ENCODE results near the gene AMFR. TPM values are rescaled to one million over a fixed set of nuclear protein-coding genes. Genes with fewer than 3 reads are reported as not detected.
"Not testable (repeated sequence)": the region's sequence is repeated elsewhere in the genome, so short reads cannot be mapped to it uniquely, and the experiment has no call there.

Gene AMFR
- polyA plus RNA-seq, 5 donors, result 56.7 to 70.6 (median 59.3) TPM

GRCh38 chr16:56399486-56399885, 25.9 kb downstream of the AMFR start:
- no peak for DNase-seq

DNA sequence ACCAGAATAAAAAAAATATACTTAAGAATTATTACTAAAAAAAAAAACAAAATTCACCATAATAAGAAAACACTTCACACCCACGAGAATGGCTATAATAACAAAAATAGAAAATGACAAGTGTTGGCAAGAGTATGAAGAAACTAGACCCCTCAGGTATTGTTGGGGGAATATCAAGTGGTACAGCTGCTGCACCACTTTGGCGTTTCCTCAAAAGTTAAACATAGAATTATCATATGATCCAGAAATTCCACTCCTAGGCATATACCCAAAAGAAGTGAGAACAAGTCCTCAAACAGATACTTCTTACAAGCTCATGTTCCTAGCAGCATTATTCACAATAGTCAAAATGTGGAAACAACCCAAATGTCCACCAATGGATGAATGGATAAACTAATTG, 26.3 kb downstream of the AMFR start:
- DNase-seq, result no peak

GRCh38 chr16:56396724-56397123, 28.6 kb downstream of the AMFR start:
- DNase-seq, result not testable (repeated sequence)

- DNase-seq, result no peak
Measured at GRCh38 chr16:56389554-56389953, 35.8 kb downstream of the AMFR start.

DNA sequence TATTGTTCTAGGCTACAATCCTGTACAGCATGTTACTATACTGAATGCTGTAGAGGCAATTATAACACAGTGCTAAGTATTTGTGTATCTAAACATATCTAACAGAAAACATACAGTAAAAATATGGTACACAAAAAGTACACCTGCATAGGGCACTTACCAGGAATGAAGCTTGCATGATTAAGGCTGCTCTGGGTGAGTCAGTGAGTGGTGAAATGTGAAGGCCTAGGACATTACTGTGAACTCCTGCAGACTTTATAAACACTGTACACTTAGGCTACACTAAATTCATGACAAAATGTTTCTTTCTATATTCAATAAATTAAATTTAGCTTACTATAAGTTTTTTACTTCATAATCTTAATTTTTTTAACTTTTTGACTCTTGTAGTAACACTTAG, 37.1 kb downstream of the AMFR start:
- DNase-seq, result no peak

DNA sequence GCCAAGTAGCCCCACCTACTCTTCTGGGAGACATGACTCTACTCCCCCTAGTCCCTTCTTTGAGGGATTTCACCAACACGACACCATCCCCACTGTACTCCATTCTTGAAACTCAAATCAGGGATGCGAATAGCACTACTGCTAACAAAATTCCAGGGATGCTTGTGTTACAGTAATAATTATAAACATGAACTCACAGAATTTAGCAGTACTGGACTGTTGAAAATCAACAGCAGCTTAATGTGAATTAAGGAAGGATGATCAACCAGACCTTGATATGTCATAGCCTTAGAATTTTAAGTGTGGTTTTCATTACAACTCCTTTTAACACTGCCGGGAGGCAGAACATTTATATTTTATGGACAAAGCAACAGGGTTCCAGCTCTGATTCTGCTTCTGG, 37.9 kb downstream of the AMFR start:
- DNase-seq, result no peak

DNA sequence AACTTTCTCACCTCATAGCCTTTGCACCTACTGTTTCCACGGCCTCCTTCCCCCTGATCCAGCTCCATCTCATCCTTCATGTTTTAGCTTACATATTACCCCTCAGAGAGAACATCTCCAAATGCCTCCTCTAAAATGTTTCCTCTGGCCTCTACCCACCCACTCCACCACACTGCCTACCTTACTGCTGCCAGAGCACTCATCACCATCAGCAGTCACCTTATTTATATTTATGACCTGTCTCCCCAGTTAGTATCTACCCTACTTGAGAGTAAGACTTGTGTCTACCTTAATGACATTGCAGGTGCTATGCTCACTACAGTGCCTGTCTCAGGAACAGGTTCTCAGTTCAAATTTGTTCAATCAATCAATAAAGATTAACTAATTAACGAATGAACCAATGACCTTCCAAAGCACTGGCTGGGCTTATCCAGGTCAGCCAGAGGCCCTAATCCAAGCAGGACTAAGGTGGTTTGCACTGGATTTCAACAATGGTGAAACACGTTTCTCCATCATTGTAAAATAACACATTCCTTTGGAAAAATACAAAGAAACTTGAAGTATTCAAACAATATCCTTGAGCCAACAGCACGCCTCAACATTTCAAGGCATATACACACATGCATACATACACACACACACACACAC, 41.1 kb downstream of the AMFR start:
- no peak for DNase-seq

DNA sequence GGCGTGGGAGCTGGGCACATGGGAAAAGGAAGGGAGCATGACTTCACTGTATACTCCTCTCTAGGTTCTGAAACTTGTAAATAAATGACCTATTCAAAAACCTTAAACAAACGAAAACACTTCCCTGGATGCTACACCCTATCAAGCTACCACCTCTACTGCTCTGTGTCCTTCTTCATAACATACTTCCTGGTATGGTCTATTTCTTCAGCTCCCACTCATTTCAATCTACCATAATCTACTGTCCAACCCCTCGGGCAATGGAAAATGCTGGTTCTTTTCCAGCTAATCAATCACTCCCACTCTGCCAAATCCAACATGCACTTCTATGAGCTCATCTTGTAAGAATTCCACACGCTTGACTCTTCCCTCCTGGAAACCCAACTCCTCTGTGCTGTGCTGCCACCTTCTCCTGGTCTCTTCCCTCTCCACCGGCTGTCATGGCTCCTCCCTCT, 42.4 kb downstream of the AMFR start:
- DNase-seq, result no peak

- DNase-seq, result no peak
Measured at GRCh38 chr16:56382459-56382858, 42.9 kb downstream of the AMFR start.

- DNase-seq, result not testable (repeated sequence)
Measured at GRCh38 chr16:56380778-56381485, 44.4 kb downstream of the AMFR start.

DNA sequence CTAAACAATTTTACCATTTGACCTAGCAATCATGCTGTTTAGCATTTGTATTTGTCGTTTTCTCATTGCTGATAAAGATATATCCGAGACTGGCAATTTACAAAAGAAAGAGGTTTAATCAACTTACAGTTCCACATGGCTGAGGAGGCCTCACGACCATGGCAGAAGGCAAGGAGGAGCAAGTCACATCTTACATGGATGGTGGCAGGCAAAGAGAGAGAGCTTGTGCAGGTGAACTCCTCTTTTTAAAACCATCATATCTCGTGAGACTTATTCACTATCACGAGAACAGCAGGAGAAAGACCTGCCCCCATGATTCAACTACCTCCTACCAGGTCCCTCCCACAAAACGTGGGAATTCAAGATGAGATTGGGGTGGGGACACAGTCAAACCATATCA, 46.3 kb downstream of the AMFR start:
- DNase-seq, result not testable (repeated sequence)

DNA sequence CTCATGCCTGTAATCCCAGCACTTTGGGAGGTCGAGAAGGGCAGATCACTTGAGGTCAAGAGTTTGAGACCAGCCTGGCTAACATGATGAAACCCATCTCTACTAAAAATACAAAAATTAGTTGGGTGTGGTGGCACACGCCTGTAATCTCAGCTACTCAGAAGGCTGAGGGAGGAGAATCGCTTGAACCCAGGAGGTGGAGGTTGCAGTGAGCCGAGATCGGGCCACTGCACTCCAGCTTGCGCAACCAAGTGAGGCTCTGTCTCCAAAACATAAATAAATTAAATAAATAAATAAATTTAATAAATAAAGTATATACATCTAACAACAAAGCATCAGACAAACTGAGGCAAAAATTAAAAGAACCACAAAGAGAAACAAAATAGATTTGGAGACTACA, 49.6 kb downstream of the AMFR start:
- DNase-seq, result not testable (repeated sequence)

GRCh38 chr16:56373003-56373402, 52.3 kb downstream of the AMFR start:
- no peak for DNase-seq

GRCh38 chr16:56372013-56372634, 53.2 kb downstream of the AMFR start:
- no peak for DNase-seq

DNA sequence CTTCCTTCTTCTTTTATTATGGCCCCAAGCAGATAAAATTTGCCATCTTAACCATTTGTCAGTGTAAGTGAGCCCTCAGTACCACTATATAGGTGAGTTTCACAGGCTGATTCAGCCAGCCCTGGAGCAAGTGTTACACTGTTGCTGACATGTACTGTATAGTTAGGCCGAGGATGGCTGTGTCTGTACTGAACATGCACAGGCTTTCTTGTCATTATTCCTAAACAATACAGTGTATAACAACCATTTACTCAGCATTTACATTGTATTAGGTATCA, 53.7 kb downstream of the AMFR start:
- DNase-seq, result no peak

GRCh38 chr16:56370875-56371659, 54.3 kb downstream of the AMFR start:
- no peak for DNase-seq

- no peak for DNase-seq
Measured at GRCh38 chr16:56370185-56370874, 55.0 kb downstream of the AMFR start.

DNA sequence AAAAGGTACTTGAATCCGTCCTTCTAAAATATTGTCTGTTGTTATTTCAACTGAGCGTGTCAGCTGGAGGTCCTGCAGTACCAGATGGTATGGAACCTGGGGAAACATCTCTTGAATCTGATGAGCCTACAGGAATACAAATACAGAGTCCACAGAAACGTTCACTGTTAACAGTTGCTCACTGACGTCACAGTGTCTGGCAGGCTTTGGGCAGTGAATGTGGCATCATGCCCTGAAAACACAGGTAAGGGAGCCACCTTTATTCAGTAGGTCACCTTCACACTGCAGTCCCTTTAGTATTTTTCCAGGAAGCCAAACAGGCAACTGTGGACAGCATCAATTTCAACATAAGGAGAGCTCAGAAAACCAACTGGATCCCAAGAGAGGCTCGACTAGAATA, 56.1 kb downstream of the AMFR start:
- DNase-seq, result no peak

DNA sequence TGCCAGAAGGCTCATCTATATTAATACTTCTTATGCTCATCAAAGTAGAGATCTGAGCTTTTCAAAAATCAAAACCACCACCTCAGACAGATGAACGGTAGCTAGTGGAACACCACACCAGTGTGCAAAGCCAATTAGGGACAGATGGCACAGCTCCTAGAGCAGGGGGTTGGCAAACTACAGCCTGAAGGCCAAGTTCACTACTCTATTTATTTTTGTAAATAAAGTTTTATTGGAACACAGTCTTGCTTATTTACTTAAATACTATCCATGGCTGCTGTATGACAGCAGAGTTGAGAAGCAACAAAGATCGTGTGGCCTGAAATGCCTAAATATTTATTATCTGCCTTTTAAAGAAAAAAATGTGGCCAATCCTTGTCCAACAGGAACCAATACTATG, 56.8 kb downstream of the AMFR start:
- no peak for DNase-seq

- no peak for DNase-seq
Measured at GRCh38 chr16:56367764-56368163, 57.6 kb downstream of the AMFR start.

DNA sequence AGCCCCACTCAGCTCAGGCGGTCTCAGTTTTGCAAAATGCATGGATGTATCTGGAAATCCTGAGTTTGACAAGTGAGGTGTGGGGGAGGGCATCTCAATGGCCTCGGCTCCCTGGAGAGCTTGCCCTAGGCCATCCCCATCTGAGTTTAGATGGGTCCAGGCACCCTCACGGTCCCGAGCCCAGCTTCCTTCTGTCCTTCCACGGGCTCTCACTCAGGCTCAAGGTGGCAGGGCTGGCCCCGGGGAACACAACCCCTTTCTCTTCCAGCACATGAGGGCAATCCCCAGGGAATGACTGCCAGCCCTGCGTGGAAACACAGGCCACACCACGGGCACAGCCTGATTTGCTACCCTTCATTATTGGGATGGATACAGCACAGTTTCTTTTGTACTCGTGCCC, 58.4 kb downstream of the AMFR start:
- no peak for DNase-seq

DNA sequence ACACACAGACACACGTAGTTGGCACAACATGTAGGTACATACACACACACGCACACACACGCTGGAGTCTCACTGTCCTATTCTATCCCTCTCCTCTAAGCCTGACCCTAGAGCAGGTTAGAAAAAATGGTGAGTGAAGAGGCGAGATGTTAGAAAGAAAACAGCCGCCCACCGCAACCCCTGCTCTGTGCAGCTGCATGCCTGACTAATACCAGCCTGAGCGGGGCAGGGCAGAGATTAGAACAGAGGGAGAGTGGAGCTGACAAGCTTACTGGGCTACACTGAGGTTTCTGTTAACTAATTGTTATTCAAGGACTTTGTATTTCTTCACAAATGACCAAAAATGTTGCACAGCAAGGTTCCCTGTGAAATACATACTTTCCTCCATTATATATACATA, 59.8 kb downstream of the AMFR start:
- no peak for DNase-seq

All from right lung (tissue), 5 donors.